GM19395 (cell line): ENCODE results near the gene HLF.

Experiments
- ATAC-seq: cut with Tn5 transposase; IDR thresholded peaks from one replicate; pipeline ENCODE4 v1.9.1; 2021; ENCODE audit warnings: mild to moderate bottlenecking, moderate library complexity; ENCODE audit not compliant: unreplicated experiment

Gene HLF

DNA sequence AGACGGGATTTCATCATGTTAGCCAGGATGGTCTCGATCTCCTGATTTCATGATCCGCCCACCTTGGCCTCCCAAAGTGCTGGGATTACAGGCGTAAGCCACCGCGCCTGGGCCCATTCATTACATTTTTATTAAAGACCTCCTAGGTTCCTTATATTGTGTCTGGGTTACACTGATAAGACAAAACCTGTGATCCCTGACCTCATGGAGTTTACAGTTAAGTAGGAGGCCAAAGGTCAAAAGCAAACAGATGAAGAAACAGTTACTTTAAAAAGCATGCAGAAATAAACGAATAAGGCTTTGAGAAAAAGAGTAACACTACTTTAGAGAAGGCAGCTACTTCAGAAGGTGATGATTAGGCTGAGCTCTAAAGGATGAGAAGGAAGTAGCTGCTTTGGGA is 14.9 kb upstream of the HLF start:
- ATAC-seq, result no peak

- no peak for ATAC-seq
Observed at GRCh38 chr17:55254375-55254774, 10.4 kb upstream of the HLF start.

- ATAC-seq, result no peak
Observed at GRCh38 chr17:55258578-55259135, 6.1 kb upstream of the HLF start.

DNA sequence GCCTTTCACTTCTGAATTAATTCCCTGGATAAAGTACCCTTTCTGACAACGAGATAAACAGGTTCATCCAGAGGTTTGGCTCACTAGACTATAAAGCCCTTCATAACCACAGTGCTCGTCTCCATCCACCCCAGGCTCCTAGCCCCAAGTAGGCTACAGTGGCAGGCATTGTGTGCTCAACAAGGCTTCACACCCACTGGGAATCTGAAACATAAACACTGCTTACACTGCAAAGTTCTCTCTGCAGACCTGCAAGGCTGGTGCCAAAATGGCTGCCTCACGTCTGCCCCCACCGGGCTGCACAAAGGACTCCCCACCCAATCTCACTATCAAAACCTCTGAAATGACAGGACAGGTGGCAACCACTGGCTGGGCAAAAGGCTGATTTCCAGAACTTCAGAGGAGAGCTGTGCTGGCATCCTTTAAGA is 5.1 kb upstream of the HLF start:
- ATAC-seq, result no peak

- ATAC-seq, result no peak
Observed at GRCh38 chr17:55261311-55261710, 3.4 kb upstream of the HLF start.

DNA sequence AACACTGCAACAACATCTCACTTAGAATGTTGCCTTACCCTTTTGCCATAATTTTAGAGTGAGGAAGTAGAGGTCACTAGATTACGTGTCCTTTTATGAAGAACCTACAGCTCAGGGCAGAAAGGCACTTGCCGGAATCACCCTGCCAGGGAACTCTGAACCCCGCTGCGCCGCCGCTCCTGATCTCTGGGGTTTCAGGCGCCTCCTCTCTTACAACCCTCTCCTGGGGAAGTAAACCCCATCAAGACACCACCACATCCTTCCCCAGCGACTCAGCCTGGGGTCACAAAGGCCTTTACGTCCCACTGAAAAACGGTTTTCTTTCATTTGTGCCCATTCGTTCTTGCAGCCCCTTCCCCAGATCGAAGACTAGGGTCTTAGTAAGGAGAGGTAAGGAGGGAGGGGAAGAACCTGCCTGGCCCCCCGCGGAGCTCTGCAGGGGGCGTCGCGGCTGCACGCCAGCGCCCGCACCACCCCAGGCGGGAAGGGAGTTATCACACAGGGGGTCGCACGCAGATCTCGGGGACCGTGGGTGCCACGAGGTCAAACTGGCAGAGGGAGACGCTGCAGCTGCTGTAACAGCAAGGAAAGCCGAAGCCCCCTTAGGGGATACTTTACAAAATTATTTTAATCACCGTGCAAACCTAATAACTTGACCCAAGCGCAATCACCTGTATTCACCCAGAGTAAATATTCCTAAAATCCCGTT is 1.0 kb upstream of the HLF start:
- no peak for ATAC-seq

DNA sequence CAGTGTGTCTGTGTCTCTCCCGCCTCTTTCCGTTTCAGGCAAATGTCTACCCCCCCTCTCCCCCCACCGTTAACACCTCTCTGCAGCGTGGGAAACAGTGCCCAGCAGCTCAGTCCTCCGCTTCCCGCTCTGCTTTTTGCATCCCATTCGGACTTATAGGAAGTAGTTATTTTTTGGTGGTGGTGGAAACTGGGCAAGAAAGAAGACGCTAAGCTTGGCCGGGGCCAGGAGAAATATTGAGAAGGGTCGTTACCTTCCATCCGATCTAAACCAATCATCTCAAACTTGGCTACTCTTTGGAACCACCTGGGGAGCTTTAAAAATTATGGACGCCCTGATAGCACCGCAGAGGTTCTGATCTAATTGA is 499 bp upstream of the HLF start:
- peak; percentile 19 for ATAC-seq

- no peak for ATAC-seq
Observed at GRCh38 chr17:55265311-55266021, 706 bp downstream of the HLF start.

GRCh38 chr17:55266051-55266957 is 1.5 kb downstream of the HLF start:
- no peak for ATAC-seq

DNA sequence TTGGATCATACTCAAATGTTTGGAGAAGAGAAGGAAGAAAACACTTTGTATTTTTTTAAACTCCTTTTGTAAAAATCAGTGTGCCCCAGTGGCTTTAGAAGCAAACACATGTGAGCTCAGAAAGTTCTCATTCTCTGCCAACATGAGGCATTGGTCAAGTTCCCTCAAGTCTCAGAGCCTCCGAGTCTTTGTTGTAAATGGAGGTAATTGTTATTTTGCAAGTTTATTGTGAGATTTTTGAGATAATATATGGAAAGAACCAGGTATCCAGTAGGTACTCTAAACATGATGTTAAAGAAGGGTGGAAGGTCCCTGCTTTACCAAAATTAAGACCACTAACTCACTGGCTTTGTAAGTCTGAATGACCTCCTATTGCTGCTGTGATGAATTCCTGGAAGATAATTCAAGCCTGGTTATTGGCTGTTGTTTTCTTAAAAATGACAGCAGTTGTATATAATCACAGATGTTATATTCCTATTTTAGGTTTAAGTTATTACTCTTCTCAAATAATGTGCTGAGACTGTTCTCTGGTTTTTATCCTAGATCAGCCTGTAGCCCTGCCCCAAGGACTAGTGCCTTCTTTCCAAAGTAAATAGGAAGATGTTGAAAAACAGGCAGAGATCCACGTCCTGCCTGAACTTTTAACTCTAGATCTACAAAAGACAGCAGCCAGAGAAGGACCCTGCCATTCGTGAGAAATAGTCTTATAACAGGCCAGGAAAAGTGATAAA is 2.4 kb downstream of the HLF start:
- no peak for ATAC-seq

DNA sequence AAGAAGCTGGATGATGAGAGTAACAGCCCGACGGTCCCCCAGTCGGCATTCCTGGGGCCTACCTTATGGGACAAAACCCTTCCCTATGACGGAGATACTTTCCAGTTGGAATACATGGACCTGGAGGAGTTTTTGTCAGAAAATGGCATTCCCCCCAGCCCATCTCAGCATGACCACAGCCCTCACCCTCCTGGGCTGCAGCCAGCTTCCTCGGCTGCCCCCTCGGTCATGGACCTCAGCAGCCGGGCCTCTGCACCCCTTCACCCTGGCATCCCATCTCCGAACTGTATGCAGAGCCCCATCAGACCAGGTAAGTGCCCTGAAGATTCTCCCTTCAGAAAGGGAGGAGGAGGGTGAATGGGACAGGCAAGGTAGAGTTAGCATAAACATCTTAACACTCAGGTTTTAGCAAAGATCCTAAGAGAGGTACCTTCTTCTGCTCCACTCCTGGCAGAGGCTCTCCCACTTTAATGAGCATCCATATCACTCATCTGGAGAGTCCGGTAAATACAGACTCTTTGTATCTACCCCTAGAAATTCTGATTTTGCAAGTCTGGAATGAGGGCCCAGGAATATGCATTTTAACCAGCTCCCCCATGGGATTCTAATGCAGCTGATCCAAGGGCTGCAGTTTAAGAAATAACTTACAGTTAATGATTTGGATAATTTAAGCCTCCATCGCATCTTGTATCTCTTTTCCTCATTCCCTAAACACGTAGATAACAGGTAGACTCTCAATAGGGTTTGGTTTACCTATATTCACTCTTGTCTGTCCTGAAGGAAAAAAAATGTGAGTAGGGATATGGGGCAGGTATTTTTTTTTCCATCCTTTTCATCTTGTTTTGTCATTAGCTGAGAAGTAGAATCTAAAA is 3.3 kb downstream of the HLF start:
- no peak for ATAC-seq

DNA sequence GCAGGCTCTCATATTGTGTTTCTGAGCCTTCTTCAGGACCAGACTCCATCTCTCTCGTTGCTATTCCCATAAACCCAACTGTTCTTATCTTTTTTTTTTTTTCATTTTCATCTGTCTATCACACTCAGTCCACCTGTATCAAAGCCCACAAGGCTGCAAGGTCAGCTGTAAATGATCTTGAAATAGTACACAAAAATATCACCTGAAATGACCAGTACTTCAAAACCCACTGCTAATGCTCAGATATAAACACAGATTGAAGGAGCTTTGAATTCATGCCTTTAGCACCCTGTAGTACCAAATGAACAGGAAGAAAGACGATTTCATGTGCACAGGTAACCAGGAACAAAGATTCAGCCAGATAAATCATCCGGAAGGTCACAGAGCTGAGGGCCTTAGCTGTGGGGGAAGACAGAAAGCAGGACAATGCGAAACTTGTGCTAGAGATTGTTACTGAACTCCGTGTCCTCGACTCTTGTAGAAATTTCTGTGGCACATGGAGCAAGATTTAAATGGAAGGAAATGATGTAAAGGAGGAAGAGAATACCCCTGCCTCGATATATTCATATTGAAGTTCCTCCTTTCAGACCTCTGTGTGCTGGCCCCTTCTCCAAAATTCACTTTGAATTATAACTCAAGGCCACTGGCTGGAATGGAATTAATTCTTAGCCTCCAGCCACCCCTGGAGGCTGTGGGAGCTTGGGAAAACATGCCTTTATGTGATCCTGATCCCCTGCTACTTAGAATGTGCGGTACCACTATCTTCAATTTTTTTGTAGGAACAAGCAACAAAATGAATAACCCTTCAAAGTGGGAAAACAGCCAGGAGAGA is 4.1 kb downstream of the HLF start:
- no peak for ATAC-seq

- no peak for ATAC-seq
Observed at GRCh38 chr17:55269894-55270293, 5.1 kb downstream of the HLF start.

- no peak for ATAC-seq
Observed at GRCh38 chr17:55271223-55271571, 6.4 kb downstream of the HLF start.

DNA sequence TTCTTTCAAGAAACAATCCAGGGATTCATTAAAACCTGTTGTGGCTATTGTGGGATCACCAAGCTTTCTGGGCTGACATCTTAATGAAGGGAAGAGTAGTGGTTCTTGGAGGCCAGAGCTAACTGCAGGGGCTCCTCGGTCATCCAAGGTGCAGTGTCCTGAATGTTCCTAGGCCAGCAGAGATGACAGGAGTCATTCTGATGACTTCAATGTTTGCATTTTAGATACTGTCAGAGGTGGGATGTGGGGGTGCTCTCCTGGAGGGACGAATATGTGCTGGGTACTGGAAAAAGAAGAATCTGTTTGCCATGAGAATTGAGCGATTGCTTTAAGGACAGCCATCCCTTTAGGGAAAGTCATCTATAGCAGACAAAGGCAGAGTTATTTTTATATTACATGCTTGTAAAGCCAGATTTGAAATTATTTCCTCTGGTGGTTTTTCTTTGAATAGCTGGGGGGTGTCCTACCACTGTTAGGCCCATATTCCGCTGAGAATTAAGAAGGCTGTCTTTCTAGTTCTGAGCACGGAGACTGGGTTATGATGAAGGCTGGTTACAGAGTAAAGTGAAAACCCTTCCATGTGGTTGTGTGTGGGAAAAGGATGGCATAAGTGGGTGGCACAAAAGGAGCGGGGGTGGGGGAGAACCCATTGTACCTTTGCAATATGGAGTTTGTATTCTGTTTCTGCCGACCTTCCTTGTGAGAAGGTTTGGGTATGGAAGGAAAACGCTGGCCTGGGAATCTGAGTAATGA is 7.4 kb downstream of the HLF start:
- no peak for ATAC-seq

GRCh38 chr17:55272711-55273578 is 8.2 kb downstream of the HLF start:
- no peak for ATAC-seq
